ENCODE measurements around the gene METTL25.
"Not testable (repeated sequence)": the region's sequence is repeated elsewhere in the genome, so short reads cannot be mapped to it uniquely, and the experiment has no call there.

The METTL25 gene

GRCh38 chr12:82358200-82359114, at the start of gene METTL25, which contains the start of gene CCDC59:
Gene METTL25 (plus strand): TSS chr12:82358529. CDS start chr12:82358566, 37 bp downstream.
Gene CCDC59 (minus strand): TSS chr12:82358387. CDS start chr12:82358376, 11 bp downstream.
- DNase-seq (ENCODE audit: low spot score) = peak; percentile 94

GRCh38 chr12:82314406-82314892, 43.9 kb upstream of the METTL25 start:
- no peak for DNase-seq (ENCODE audit: low spot score)

- DNase-seq (ENCODE audit: low spot score) = no peak
Measured at GRCh38 chr12:82319276-82319675, 39.1 kb upstream of the METTL25 start.

GRCh38 chr12:82325540-82326336, 32.6 kb upstream of the METTL25 start:
- no peak for DNase-seq (ENCODE audit: low spot score)

- peak; percentile 21 for DNase-seq (ENCODE audit: low spot score)
Measured at GRCh38 chr12:82326905-82327503, 31.3 kb upstream of the METTL25 start.

- DNase-seq (ENCODE audit: low spot score) = no peak
Measured at GRCh38 chr12:82327861-82328260, 30.5 kb upstream of the METTL25 start.

- no peak for DNase-seq (ENCODE audit: low spot score)
Measured at GRCh38 chr12:82329508-82329907, 28.8 kb upstream of the METTL25 start.

GRCh38 chr12:82350161-82350560, 8.2 kb upstream of the METTL25 start:
- DNase-seq (ENCODE audit: low spot score) = no peak

- no peak for DNase-seq (ENCODE audit: low spot score)
Measured at GRCh38 chr12:82351390-82351789, 6.9 kb upstream of the METTL25 start.

GRCh38 chr12:82357340-82357739, 989 bp upstream of the METTL25 start:
- no peak for DNase-seq (ENCODE audit: low spot score)

GRCh38 chr12:82357845-82358199, 507 bp upstream of the METTL25 start:
- no peak for DNase-seq (ENCODE audit: low spot score)

- peak; percentile 40 for DNase-seq (ENCODE audit: low spot score)
Measured at GRCh38 chr12:82359115-82359478, 768 bp downstream of the METTL25 start.

GRCh38 chr12:82360834-82361233, 2.5 kb downstream of the METTL25 start:
- DNase-seq (ENCODE audit: low spot score) = not testable (repeated sequence)

- no peak for DNase-seq (ENCODE audit: low spot score)
Measured at GRCh38 chr12:82361461-82361915, 3.2 kb downstream of the METTL25 start.

GRCh38 chr12:82363990-82364389, 5.7 kb downstream of the METTL25 start:
- DNase-seq (ENCODE audit: low spot score) = no peak

GRCh38 chr12:82366197-82366596, 7.9 kb downstream of the METTL25 start:
- DNase-seq (ENCODE audit: low spot score) = peak; percentile 42

- DNase-seq (ENCODE audit: low spot score) = no peak
Measured at GRCh38 chr12:82375201-82375600, 16.9 kb downstream of the METTL25 start.

- no peak for DNase-seq (ENCODE audit: low spot score)
Measured at GRCh38 chr12:82378997-82379396, 20.7 kb downstream of the METTL25 start.

- DNase-seq (ENCODE audit: low spot score) = peak; percentile 45
Measured at GRCh38 chr12:82383930-82384552, 25.7 kb downstream of the METTL25 start.

GRCh38 chr12:82398879-82399278, 40.5 kb downstream of the METTL25 start:
- no peak for DNase-seq (ENCODE audit: low spot score)

- DNase-seq (ENCODE audit: low spot score) = no peak
Measured at GRCh38 chr12:82400819-82401218, 42.5 kb downstream of the METTL25 start.

- DNase-seq (ENCODE audit: low spot score) = no peak
Measured at GRCh38 chr12:82406651-82407050, 48.3 kb downstream of the METTL25 start.
